HepG2 (cell line): ENCODE results near the gene BMF. TPM values are rescaled to one million over a fixed set of nuclear protein-coding genes. Genes with fewer than 3 reads are reported as not detected.

Source experiments
- ARID2 ChIP-seq: sonication (generic); formaldehyde crosslinking; IDR thresholded peaks from 2 replicates; pipeline ENCODE4 v1.8.1; 2022; ENCODE audit warnings: mild to moderate bottlenecking, missing genetic modification reagents, borderline replicate concordance
- ELF3 ChIP-seq: IDR thresholded peaks from 2 replicates; pipeline ENCODE4 v1.6.1; 2016; ENCODE audit warnings: missing genetic modification reagents, missing compliant biosample characterization
- KLF16 ChIP-seq, 2 experiments: sonication (generic) in 1 of 2; formaldehyde crosslinking in 1 of 2; IDR thresholded peaks; 2 replicates each; pipeline versions ENCODE4 v1.6.1 to v1.8.0; 2016 to 2023; ENCODE audit warnings: missing genetic modification reagents in 2 of 2, missing compliant biosample characterization in 1 of 2
- NR0B2 ChIP-seq: sonication (generic); formaldehyde crosslinking; IDR thresholded peaks from 2 replicates; pipeline ENCODE4 v1.4.0; 2020; ENCODE audit warnings: mild to moderate bottlenecking, missing genetic modification reagents
- PATZ1 ChIP-seq: sonication (generic); formaldehyde crosslinking; IDR thresholded peaks from 2 replicates; pipeline ENCODE4 v1.4.0; 2020; ENCODE audit warnings: missing genetic modification reagents
- PLSCR1 ChIP-seq: sonication (generic); formaldehyde crosslinking; IDR thresholded peaks from 2 replicates; pipeline ENCODE4 v1.5.0; 2020; ENCODE audit warnings: missing genetic modification reagents, mild to moderate bottlenecking, borderline replicate concordance
- PPARG ChIP-seq: conservative IDR thresholded peaks from 2 replicates; pipeline ENCODE4 v1.6.1; 2016; ENCODE audit warnings: missing biosample characterization, missing genetic modification reagents
- PRMT3 ChIP-seq: sonication (generic); formaldehyde crosslinking; IDR thresholded peaks from 2 replicates; pipeline ENCODE4 v1.8.1; 2022; ENCODE audit warnings: low read depth, mild to moderate bottlenecking, moderate library complexity, missing genetic modification reagents, borderline replicate concordance
- RFX3 ChIP-seq: IDR thresholded peaks from 2 replicates; pipeline ENCODE4 v1.6.1; 2016; ENCODE audit warnings: missing biosample characterization, missing genetic modification reagents
- SALL1 ChIP-seq: sonication (generic); formaldehyde crosslinking; IDR thresholded peaks from 2 replicates; pipeline ENCODE4 v1.8.0; 2022; ENCODE audit warnings: mild to moderate bottlenecking, missing genetic modification reagents
- SCMH1 ChIP-seq: sonication (generic); formaldehyde crosslinking; IDR thresholded peaks from 2 replicates; pipeline ENCODE4 v1.9.0; 2021; ENCODE audit warnings: missing genetic modification reagents, mild to moderate bottlenecking, borderline replicate concordance
- TRAFD1 ChIP-seq: sonication (generic); formaldehyde crosslinking; IDR thresholded peaks from 2 replicates; pipeline ENCODE4 v1.5.1; 2020; ENCODE audit warnings: missing genetic modification reagents, mild to moderate bottlenecking, borderline replicate concordance
- XRCC5 ChIP-seq: fragments of 200-400 bp; formaldehyde crosslinking; optimal IDR thresholded peaks from 2 replicates; pipeline ENCODE3; 2017; ENCODE audit warnings: mild to moderate bottlenecking, low read length
- ZFP36L1 ChIP-seq: sonication (generic); formaldehyde crosslinking; IDR thresholded peaks from 2 replicates; pipeline ENCODE4 v1.8.0; 2022; ENCODE audit warnings: mild to moderate bottlenecking, missing genetic modification reagents, moderate library complexity
- ZNF124 ChIP-seq: sonication (generic); formaldehyde crosslinking; IDR thresholded peaks from 2 replicates; pipeline ENCODE4 v1.4.0; 2020; ENCODE audit warnings: missing genetic modification reagents
- ZNF317 ChIP-seq: sonication (generic); formaldehyde crosslinking; IDR thresholded peaks from 2 replicates; pipeline ENCODE4 v1.5.0; 2020; ENCODE audit warnings: mild to moderate bottlenecking, missing genetic modification reagents
- ZNF335 ChIP-seq: sonication (generic); formaldehyde crosslinking; IDR thresholded peaks from 2 replicates; pipeline ENCODE4 v1.4.0; 2020; ENCODE audit warnings: missing genetic modification reagents
- ZNF512 ChIP-seq: sonication (generic); formaldehyde crosslinking; IDR thresholded peaks from 2 replicates; pipeline ENCODE4 v1.4.0; 2020; ENCODE audit warnings: mild to moderate bottlenecking, missing genetic modification reagents
- ZNF598 ChIP-seq: sonication (generic); formaldehyde crosslinking; IDR thresholded peaks from 2 replicates; pipeline ENCODE4 v1.5.1; 2020; ENCODE audit warnings: mild to moderate bottlenecking, missing genetic modification reagents, borderline replicate concordance
- ZNF703 ChIP-seq: sonication (generic); formaldehyde crosslinking; IDR thresholded peaks from 2 replicates; pipeline ENCODE4 v1.5.1; 2020; ENCODE audit warnings: missing genetic modification reagents, mild to moderate bottlenecking, moderate library complexity, borderline replicate concordance
- ZNF761 ChIP-seq: sonication (generic); formaldehyde crosslinking; conservative IDR thresholded peaks from 2 replicates; pipeline ENCODE4 v1.4.0; 2020; ENCODE audit warnings: mild to moderate bottlenecking, missing genetic modification reagents
- ZNF770 ChIP-seq: sonication (generic); formaldehyde crosslinking; IDR thresholded peaks from 2 replicates; pipeline ENCODE4 v1.5.0; 2020; ENCODE audit warnings: mild to moderate bottlenecking, missing genetic modification reagents
- polyA plus RNA-seq, 8 experiments: library from polyadenylated mRNA; depleted of rRNA in 3 of 8; stranded (reverse) in 7 of 8; unstranded in 1 of 8; fragments of >200 nt; fragmentation: Illumina TruSeq in 4 of 8; extraction: Trizol in 4 of 8; gene quantifications; 2 replicates each; pipeline versions ENCODE4 v1.2.1 to v1.2.3, GENCODE V29; 2011 to 2016; ENCODE audit warnings: low read depth in 4 of 8, missing spikeins in 1 of 8, mixed read lengths in 1 of 8; ENCODE audit not compliant: insufficient read depth in 1 of 8
- total RNA-seq, 5 experiments: library from RNA; depleted of rRNA; stranded (reverse); fragments of >200 nt; fragmentation: Illumina TruSeq; extraction: Trizol; gene quantifications; 2 replicates each; pipeline ENCODE4 v1.2.3, GENCODE V29; 2016; ENCODE audit warnings: low read depth in 1 of 5

Gene BMF
- total and polyA plus RNA-seq, 2 of the 13 experiments (the other 11 are each of a cell fraction or from before 2014, with no cell fraction given), result 8.7 to 15.9 TPM

GRCh38 chr15:40115670-40116093, 7.0 kb upstream of the BMF start (continued):
- TF ChIP-seq ZNF512 (CRISPR knock-in tag) (no peak), ARID2 (no peak), TRAFD1 (CRISPR knock-in tag) (no peak), PRMT3 (CRISPR knock-in tag) (no peak), ZNF770 (CRISPR knock-in tag) (no peak), ZNF761 (CRISPR knock-in tag) (no peak), PPARG (CRISPR knock-in tag) (0 out of 2 replicates have a peak, but pooled peaks have one; percentile 25), ZNF703 (no peak), XRCC5 (no peak), RFX3 (CRISPR knock-in tag) (no peak), NR0B2 (CRISPR knock-in tag) (no peak), KLF16 (CRISPR knock-in tag; IDR thresholded peaks at IDR 0.05) (peak in 1 of 2 experiments; percentile 50; a peak in 1 of 4 replicates), ZNF335 (CRISPR knock-in tag) (0 out of 2 replicates have a peak, but pooled peaks have one; percentile 49), SALL1 (CRISPR knock-in tag) (peak; percentile 82), PLSCR1 (no peak), ZFP36L1 (CRISPR knock-in tag) (no peak), ELF3 (peak; percentile 76; the same call in 1 of the 2 replicates), ZNF317 (CRISPR knock-in tag) (no peak), ZNF598 (CRISPR knock-in tag) (no peak), PATZ1 (CRISPR knock-in tag) (0 out of 2 replicates have a peak, but pooled peaks have one; percentile 56), SCMH1 (no peak), ZNF124 (no peak)
